Measurements from ENCODE around the gene PTF1A.
"Not testable (repeated sequence)": the region's sequence is repeated elsewhere in the genome, so short reads cannot be mapped to it uniquely, and the experiment has no call there.

PTF1A gene

DNA sequence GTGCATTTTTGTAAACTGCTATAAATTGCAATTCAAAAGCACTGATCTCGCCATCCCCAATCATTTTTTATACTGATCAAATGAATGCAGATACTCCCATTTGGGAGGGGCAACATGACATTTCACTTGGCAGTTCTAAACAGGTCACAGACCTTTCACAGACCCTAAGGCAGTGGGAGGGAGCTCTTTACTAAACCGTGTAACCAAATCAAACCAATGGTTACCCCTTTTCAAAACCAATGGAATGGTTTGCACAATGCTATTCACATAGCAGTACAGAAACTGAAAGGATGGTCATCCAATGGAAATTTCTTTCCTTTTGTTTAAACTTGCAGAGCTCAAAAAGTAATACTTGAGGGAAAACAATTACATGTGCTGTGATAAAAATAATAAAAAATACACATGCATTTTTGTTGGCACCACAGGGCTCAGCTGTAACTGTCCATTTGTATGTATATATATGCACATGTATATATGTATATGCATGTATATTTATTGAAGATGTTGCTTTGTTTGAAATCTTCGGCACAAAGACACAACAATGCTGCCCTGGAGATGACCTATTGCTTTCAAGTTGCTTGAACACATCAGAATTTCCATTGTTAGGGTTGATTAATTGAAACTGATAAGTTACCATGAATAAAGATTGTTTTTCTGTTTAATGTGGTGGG, 14.0 kb downstream of the PTF1A start:
- DNase-seq, result no peak

DNA sequence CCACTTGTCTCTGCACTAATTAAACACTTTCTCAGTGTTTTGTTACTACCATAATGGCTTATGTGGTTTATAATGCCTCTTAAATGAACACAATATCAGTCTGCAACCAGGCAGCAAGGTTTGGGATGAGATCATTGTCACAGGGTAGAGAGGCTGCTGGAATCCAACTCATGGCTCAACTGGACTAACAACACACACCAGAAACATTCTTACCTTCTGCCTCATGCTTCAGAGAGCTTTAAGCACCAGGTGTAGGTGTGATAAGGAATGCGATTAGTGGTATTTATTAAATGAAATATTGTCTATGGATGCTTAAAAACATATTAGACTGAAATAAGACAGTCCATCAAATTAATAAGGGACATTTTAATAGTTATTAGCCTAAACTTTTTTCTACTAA, 25.4 kb downstream of the PTF1A start:
- DNase-seq, result no peak

DNA sequence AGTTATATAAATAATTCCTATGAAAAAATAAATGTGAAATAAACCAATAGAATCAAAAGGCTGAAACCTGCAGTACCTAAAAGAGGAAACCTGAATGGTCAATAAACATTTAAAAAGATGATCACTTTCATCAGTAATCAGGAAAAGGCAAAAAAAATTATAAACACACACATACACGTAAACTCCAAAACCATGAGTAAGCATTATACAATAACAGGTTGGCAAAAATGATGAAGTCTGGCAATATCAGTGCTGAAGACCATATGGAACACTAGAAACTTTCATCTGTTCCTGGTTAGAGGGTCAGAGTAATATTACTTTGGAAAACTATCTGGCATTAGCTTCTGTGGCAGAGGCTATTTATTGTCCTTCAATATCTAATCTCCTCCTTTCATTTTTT, 38.5 kb downstream of the PTF1A start:
- no peak for DNase-seq

DNA sequence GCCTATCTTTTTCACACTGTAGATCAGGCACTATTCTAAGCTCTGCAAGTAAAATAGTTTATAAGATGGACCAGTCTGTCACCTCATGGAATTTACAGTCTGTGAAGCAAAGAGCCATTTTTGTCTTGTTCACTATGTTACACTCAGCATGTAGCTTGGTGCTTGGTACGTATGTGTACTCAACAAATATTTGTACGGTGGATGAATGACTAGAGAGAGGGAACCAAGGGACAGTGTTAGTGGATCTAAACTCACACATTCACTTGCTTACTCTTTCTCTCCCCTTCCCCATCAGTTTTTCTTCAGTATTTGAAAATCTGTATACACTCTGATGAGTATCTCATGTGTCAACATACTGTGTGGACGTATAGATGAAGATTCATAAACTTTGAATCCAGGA, 45.9 kb downstream of the PTF1A start:
- no peak for DNase-seq

DNA sequence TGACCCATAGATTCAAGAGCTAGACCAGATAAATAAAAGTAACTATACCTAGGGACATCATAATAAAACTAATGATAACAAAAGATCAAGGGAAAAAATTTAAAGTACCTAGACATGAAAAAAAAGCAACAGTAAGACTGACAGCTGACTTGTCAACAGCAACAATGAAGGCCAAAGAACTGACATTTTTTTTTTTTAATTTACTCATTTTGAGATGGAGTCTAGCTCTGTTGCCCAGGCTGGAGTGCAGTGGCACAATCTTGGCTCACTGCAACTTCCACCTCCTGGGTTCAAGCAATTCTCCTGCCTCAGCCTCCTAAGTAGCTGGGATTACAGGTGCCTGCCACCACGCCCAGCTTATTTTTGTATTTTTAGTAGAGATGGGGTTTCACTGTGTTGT, 49.7 kb downstream of the PTF1A start:
- DNase-seq, result not testable (repeated sequence)
